Left ventricle myocardium superior (tissue), 1 donor: ENCODE measurements around the gene CROCC. TPM values are rescaled to one million over a fixed set of nuclear protein-coding genes. Genes with fewer than 3 reads are reported as not detected.
A peak's percentile ranks its signal among the peaks of the same experiment; 100 is the strongest.
"Not testable (repeated sequence)": the region's sequence is repeated elsewhere in the genome, so short reads cannot be mapped to it uniquely, and the experiment has no call there.

Source experiments
- ATAC-seq: fragments of 200-7000 bp; cut with Tn5 transposase; one replicate; pipeline ENCODE4 v1.9.1; 2020; ENCODE audit warnings: mild to moderate bottlenecking, moderate library complexity
- DNase-seq: peaks from one replicate; pipeline ENCODE4 v3.0.0-alpha.2; 2020
- intact Hi-C: fragments of 100-400 bp; cut with micrococcal nuclease; formaldehyde crosslinking; loops from one replicate; pipeline ENCODE4 v1.11.0; 2022
- total RNA-seq: library from RNA; stranded (reverse); fragmentation: NEBNext Ultra II Directional; extraction: Animal tissue kit (Norgen Biotek cat#: 25700); gene quantifications from one replicate; pipeline ENCODE4 v1.2.1, GENCODE V29; 2021
- donor health status: DM: no; HTN: yes; CAD: no; lungs with severe emphysema.

The CROCC gene
- total RNA-seq, 1 donor from 2014 or later, result 7.9 TPM

- ATAC-seq (no peak), DNase-seq (peak; percentile 15)
- intact Hi-C loops, result no loop called here
Measured at GRCh38 chr1:16927711-16928485, 6.2 kb downstream of the CROCC start.

DNA sequence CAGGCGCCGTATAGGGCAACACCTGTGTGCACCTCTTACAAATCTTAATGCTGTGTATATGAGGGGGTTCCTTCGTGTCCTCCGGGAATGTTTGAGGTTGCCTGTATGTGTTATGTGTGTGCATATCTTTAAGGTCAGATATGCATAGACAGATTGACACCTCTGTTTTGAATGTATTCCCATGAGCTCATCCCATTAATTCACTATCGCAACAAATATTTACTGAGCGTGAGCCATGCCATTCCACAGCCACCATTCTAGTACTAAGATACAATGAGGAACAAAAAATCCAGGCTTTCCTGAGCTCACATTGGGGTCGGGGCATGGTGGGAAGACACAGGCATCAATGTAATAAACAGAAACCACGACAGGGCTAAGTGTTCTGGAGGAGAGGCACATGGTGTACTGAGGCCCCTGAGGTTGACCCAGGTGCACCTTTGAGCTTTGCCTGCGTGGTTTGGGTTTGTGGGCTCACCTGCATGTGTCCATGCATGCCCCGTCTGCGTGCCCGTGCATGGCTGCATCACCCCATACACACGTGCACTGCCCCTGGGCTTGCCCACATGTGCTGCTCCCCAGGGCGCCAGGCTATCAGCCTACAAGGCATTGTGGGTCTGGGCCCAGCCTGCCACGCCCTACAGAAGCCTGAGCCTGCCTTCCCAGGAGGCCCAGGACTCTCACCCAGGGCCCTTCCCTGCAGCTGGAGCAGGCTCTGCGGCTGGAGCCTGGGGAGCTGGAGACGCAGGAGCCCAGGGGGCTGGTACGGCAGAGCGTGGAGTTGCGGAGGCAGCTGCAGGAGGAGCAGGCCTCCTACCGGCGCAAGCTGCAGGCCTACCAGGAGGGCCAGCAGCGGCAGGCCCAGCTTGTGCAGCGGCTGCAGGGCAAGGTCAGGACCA, 7.7 kb downstream of the CROCC start:
- intact Hi-C loops, ATAC-seq: not testable (repeated sequence)
- peak; percentile 17 for DNase-seq

DNA sequence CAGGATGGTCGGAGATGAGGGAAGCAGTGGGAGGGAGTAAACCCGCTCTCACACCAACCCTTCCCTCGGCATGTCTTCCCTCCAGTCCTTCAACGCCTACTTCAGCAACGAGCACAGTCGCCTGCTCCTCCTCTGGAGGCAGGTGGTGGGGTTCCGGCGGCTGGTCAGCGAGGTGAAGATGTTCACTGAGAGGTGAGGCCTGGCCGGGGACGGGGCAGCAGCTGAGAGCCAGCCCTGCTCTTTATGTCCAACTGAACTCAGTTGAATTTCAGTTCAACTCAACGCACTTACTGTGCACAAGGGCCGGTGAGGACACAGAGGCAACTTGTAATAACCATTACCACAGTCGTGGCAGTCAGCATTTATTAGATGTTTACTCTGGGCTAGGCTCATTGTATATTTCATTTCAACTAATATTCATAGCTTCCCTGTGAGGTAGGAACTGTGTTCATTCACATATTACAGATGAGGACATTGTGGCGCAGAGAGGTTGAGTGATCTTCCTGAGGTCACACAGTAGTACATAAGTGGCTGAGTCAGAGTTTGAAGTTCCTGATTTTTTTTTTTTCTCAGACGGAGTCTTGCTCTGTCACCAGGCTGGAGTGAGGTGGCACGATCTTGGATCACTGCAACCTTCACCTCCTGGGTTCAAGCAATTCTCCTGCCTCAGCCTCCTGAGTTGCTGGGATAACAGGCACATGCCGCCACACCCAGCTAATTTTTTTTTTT, 9.6 kb downstream of the CROCC start:
- intact Hi-C loops, result not testable (repeated sequence)

DNA sequence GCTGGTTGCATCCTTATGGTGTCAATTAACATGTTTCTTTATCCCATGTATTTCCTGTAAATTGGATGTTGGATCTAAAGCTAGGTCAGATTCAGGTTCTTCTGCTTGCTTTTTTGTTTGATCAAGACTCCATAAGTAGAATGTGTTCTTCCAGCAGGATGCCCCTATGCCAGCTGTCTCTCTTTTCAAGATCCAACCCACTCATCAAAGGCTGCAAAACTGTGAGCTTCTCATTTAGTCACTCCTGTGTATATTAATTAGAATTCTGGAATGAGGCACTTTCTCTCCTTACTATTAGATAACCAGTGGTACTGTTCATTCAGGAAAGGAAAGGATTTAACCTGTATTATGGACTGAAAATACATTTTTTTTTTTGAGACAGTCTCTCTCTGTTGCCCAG, 12.2 kb downstream of the CROCC start:
- DNase-seq, intact Hi-C loops: not testable (repeated sequence)

More for the DNA sequence above, 9.6 kb downstream of the CROCC start:
- peak; percentile 4 for DNase-seq
- not testable (repeated sequence) for ATAC-seq

GRCh38 chr1:16936580-16936979, 14.8 kb downstream of the CROCC start:
- DNase-seq, intact Hi-C loops: not testable (repeated sequence)
- peak; percentile 28 for ATAC-seq

More for the DNA sequence above, 12.2 kb downstream of the CROCC start:
- ATAC-seq, result not testable (repeated sequence)

DNA sequence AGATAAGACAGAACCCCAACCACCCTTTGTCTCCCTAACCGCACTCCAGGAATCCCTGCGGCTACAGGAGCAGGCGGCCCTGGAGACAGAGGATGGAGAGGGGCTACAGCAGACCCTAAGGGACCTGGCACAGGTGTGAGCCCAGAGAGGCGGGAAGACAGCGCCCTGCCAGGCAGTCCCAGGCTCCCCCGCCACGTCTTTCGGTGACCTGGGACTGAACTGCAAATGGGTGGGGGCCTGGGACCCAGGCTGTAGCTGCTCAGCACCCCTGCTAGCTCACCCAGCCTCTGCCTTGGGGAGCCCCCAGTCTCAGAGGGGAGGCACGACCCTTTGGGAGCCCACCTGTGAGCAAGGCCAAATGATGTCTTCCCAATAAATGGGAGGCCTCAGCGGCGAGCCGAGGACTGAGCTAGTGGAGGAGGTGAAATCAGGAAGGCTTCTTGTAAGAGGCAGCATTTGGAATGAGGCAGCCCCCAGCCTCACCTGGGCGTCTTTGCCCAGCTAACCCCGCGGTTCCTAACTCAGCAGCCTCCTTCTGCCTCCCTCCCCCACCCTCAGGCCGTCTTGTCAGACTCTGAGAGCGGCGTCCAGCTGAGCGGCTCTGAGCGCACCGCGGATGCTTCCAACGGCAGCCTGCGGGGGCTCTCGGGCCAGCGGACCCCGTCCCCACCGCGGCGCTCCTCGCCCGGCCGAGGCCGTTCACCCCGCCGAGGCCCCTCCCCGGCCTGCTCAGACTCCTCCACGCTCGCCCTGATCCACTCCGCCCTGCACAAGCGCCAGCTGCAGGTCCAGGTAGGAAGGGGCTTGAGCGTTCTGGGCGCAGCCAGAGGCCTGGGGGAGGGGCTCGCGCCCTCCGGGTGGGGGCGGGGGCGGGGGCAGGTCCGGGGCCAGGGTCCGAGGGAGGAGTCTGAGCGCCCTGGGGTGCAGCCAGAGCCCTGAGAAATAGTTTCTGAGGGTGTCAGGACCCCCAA, 16.9 kb downstream of the CROCC start:
- DNase-seq (no peak), ATAC-seq (no peak)
- intact Hi-C loops, result no loop called here

GRCh38 chr1:16939386-16940180, 17.9 kb downstream of the CROCC start:
- ATAC-seq, intact Hi-C loops: not testable (repeated sequence)

GRCh38 chr1:16944038-16944437, 22.3 kb downstream of the CROCC start:
- ATAC-seq (no peak), DNase-seq (no peak)
- intact Hi-C loops, result no loop called here

More at GRCh38 chr1:16939386-16940180, 17.9 kb downstream of the CROCC start:
- not testable (repeated sequence) for DNase-seq

GRCh38 chr1:16945512-16945911, 23.8 kb downstream of the CROCC start:
- DNase-seq, ATAC-seq, intact Hi-C loops: not testable (repeated sequence)

GRCh38 chr1:16946185-16946584, 24.5 kb downstream of the CROCC start:
- intact Hi-C loops, ATAC-seq, DNase-seq: not testable (repeated sequence)

DNA sequence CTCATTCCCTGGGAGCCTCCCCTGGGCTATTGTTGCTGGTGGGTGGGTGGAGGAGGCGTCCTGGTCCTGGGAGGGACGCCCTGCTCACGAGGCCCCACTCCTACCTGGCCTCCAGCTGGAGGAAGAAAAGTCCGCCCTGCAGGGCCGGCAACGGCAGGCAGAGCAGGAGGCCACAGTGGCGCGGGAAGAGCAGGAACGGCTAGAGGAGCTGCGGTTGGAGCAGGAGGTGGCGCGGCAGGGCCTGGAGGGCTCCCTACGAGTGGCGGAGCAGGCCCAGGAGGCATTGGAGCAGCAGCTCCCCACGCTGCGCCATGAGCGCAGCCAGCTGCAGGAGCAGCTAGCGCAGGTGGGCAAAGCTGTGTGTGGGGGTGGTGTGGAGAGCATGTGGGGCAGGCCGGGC, 24.9 kb downstream of the CROCC start:
- no peak for ATAC-seq
- DNase-seq, result no peak
- intact Hi-C loops, result no loop called here

DNA sequence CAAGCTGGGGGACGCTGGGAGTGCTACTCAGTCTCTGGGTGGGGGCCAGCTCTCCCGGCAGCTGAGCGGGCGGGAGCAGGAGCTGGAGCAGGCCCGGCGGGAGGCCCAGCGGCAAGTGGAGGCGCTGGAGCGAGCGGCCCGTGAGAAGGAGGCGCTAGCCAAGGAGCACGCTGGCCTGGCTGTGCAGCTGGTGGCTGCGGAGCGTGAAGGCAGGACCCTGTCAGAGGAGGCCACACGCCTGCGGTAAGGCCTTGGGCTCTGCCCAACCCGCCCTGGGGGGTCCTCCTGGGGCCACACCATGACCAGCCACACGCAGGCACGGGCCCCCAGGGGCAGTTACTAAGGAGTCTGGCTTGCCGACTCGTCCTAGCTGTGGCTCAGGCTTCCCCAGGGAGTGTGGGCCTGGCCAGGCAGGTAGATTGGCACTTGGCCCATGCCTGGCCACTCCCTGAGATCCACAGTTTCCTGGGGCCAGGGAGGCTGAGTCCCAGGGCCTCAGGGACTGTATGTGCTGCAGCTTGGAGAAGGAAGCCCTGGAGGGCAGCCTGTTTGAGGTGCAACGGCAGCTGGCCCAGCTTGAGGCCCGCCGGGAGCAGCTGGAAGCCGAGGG, 26.7 kb downstream of the CROCC start:
- DNase-seq, intact Hi-C loops, ATAC-seq: not testable (repeated sequence)

- DNase-seq, intact Hi-C loops: not testable (repeated sequence)
Measured at GRCh38 chr1:16949026-16949425, 27.3 kb downstream of the CROCC start.

GRCh38 chr1:16952376-16952775, 30.6 kb downstream of the CROCC start:
- intact Hi-C loops, result not testable (repeated sequence)

More at GRCh38 chr1:16949026-16949425, 27.3 kb downstream of the CROCC start:
- ATAC-seq, result not testable (repeated sequence)

DNA sequence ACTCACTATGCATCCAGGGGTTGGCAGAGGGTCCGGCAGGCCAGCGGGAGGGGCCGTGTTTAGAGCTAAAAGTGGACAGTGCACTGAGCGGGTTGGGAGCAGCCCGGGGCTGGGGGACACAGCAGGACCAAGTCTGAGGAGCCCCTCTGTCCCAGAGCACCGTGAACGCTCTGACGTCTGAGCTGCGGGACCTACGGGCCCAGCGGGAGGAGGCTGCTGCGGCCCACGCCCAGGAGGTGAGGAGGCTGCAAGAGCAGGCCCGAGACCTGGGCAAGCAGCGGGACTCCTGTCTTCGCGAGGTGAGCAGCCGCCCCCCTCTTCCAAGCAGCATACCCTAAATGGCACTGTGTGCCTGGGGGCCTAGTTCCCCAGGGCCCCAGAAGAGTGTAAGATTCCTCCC, 32.8 kb downstream of the CROCC start:
- intact Hi-C loops, result no loop called here
- no peak for DNase-seq
- ATAC-seq, result no peak

More at GRCh38 chr1:16952376-16952775, 30.6 kb downstream of the CROCC start:
- not testable (repeated sequence) for ATAC-seq, DNase-seq

GRCh38 chr1:16955186-16955585, 33.5 kb downstream of the CROCC start:
- DNase-seq (no peak), ATAC-seq (no peak)
- intact Hi-C loops, result no loop called here

DNA sequence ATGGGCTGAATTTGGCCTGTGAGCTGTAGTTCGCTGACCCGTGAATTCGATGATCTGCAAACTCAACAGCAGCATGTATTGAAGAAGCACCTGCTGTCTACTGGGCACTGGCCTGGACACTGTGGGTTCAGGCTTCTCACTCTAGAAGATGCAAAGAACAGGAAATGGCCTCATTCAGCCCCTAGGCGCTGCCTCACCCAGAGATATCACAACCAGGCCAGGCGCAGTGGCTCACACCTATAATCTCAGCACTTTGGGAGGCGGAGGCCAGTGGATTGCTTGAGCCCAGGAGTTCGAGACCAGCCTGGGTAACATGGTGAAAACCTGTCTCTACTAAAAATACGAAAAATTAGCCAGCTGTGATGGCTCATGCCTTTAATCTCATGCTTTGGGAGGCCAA, 35.0 kb downstream of the CROCC start:
- DNase-seq, result no peak
- no peak for ATAC-seq
- intact Hi-C loops, result no loop called here
